Spleen (tissue), 11 donors: Measurements from ENCODE around the gene DLG2. TPM values are rescaled to one million over a fixed set of nuclear protein-coding genes. Genes with fewer than 3 reads are reported as not detected.

Experiments used
- DNase-seq: peaks from one replicate; pipeline ENCODE4 v3.0.0-alpha.2; 2020
- H3K27ac ChIP-seq, 8 donors: fragments of 200-600 bp; sonication (generic) in 7 of 8; 1 replicate in 4 of 8; 2 replicates in 4 of 8; pipeline versions ENCODE4 v1.5.0 to v1.8.0; 2016 to 2021; ENCODE audit warnings: inconsistent platforms in 4 of 8, mild to moderate bottlenecking in 4 of 8, moderate library complexity in 1 of 8
- H3K27me3 ChIP-seq, 7 donors: fragments of 200-600 bp; sonication (generic) in 6 of 7; replicated peaks in 1 of 7; 1 replicate in 4 of 7; 2 replicates in 3 of 7; pipeline versions ENCODE4 v1.5.0 to v1.8.0; 2016 to 2021; ENCODE audit warnings: inconsistent platforms in 3 of 7, mild to moderate bottlenecking in 1 of 7
- H3K36me3 ChIP-seq, 6 donors: fragments of 200-600 bp; sonication (generic) in 5 of 6; 1 replicate in 4 of 6; 2 replicates in 2 of 6; pipeline versions ENCODE4 v1.5.0 to v1.8.0; 2016 to 2021; ENCODE audit warnings: inconsistent platforms in 2 of 6
- H3K4me1 ChIP-seq, 6 donors: fragments of 200-600 bp; sonication (generic) in 5 of 6; 1 replicate in 3 of 6; 2 replicates in 3 of 6; pipeline versions ENCODE4 v1.5.0 to v1.8.0; 2016 to 2021; ENCODE audit warnings: inconsistent platforms in 3 of 6
- H3K4me3 ChIP-seq, 8 donors: fragments of 200-600 bp; sonication (generic) in 7 of 8; 1 replicate in 4 of 8; 2 replicates in 4 of 8; pipeline versions ENCODE4 v1.5.0 to v1.8.0; 2016 to 2021; ENCODE audit warnings: inconsistent platforms in 4 of 8, mild to moderate bottlenecking in 4 of 8, moderate library complexity in 2 of 8
- H3K9me3 ChIP-seq, 8 donors: fragments of 200-600 bp; sonication (generic) in 7 of 8; 1 replicate in 4 of 8; 2 replicates in 4 of 8; pipeline versions ENCODE4 v1.5.0 to v1.8.0; 2016 to 2021; ENCODE audit warnings: inconsistent platforms in 4 of 8
- POLR2A ChIP-seq, 3 donors: fragments of 450-650 bp; IDR thresholded peaks; one replicate each; pipeline ENCODE4 v1.5.1; 2017; ENCODE audit warnings: antibody characterized with exemption in 3 of 3, mild to moderate bottlenecking in 1 of 3
- POLR2AphosphoS5 ChIP-seq, 3 donors: sonication (generic); formaldehyde crosslinking; IDR thresholded peaks; one replicate each; pipeline ENCODE4 v1.5.1; 2017; ENCODE audit warnings: antibody characterized with exemption in 3 of 3
- WGBS, 5 donors: extraction: QIAGEN DNeasy Blood & Tissue Kit in 3 of 5; methylation state at CpG; one replicate each; pipeline versions ENCODE4 v1.1.5 to v1.1.7; 2013 to 2018; 5-methylcytosine and 5-hydroxymethylcytosine counted together
- intact Hi-C: fragments of 100-400 bp; cut with DNase I; formaldehyde crosslinking; loops from one replicate; pipeline ENCODE4 v1.15.0; 2023; ENCODE audit warnings: low total_unique reads
- polyA plus RNA-seq, 3 donors: library from polyadenylated mRNA; stranded (reverse); fragments of 200-250 nt; gene quantifications; one replicate each; pipeline ENCODE4 v1.2.1, GENCODE V29; 2013
- total RNA-seq, 7 donors: library from RNA; depleted of rRNA in 3 of 7; stranded (reverse); fragments of >200 nt in 3 of 7; fragmentation: NEBNext Ultra II Directional in 4 of 7; extraction: Animal tissue kit (Norgen Biotek cat#: 25700) in 4 of 7; gene quantifications; one replicate each; pipeline versions ENCODE4 v1.1.0 to v1.2.1, GENCODE V29; 2016 to 2021
- TF ChIP-seq, protein P1 (sequence below), 11 experiments: fragments of 200-600 bp in 7 of 11; fragments of 450-650 bp in 4 of 11; sonication (generic) in 4 of 11; IDR thresholded peaks in 8 of 11; conservative IDR thresholded peaks in 3 of 11; 1 replicate in 7 of 11; 2 replicates in 4 of 11; pipeline versions ENCODE4 v1.4.0 to v1.8.0; 2016 to 2021; ENCODE audit warnings: antibody characterized with exemption in 11 of 11, inconsistent platforms in 4 of 11, mild to moderate bottlenecking in 1 of 11
- donor health status: healthy with polysubstance abuse.
- donor health status: DM: no; HTN: no; CAD: no; lungs with moderate emphysema.
- donor health status: DM: no; HTN: no; CAD: no.
- donor health status: Bipolar disorder and iron deficiency.
- donor health status: healthy.
- donor health status: DM: no; HTN: no; CAD: no.
- donor health status: DM: yes; HTN: yes; CAD: no.

The DLG2 gene
- total and polyA plus RNA-seq, 10 donors, result 0.43 to 12.7 (median 7.9) TPM

DNA sequence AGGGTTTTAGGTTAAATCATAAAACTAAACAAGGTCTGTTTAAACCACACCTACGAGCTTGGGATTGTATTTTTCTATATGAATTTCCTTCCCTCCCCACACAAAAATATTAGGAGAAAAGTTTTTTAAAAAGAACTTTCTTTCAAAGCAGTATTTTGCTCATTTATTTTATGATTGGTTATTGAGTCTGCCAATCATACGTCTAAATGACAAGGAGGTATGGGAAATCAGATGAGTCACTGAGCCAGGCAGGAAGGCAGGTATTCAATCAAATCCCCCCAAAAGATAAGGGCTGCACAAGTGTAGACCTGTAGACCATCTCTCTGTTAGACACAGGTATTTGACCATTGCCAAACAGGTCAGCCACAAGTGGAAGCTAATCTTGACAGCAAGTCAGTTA lies 1900.8 kb downstream of the DLG2 start:
- Histone ChIP-seq H3K4me3 (no peak overlapping the region), H3K4me1 (peaks cover 0 to 25% (median 12%) of the 10 kb centered on the region in 6 donors), H3K27ac (no peak overlapping the region), H3K27me3 (no peaks in the 10 kb centered on the region), H3K36me3 (no peaks in the 10 kb centered on the region), H3K9me3 (peaks cover 0 to 3% (median 0%) of the 10 kb centered on the region in 8 donors)
- no peak for DNase-seq
- TF ChIP-seq, protein P1, sequence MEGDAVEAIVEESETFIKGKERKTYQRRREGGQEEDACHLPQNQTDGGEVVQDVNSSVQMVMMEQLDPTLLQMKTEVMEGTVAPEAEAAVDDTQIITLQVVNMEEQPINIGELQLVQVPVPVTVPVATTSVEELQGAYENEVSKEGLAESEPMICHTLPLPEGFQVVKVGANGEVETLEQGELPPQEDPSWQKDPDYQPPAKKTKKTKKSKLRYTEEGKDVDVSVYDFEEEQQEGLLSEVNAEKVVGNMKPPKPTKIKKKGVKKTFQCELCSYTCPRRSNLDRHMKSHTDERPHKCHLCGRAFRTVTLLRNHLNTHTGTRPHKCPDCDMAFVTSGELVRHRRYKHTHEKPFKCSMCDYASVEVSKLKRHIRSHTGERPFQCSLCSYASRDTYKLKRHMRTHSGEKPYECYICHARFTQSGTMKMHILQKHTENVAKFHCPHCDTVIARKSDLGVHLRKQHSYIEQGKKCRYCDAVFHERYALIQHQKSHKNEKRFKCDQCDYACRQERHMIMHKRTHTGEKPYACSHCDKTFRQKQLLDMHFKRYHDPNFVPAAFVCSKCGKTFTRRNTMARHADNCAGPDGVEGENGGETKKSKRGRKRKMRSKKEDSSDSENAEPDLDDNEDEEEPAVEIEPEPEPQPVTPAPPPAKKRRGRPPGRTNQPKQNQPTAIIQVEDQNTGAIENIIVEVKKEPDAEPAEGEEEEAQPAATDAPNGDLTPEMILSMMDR (IDR thresholded peaks at IDR 0.05 in 8 of 11, conservative IDR thresholded peaks at IDR 0.05 in 3 of 11), result no peak
- TF ChIP-seq POLR2AphosphoS5 (IDR thresholded peaks at IDR 0.05) (no peak), POLR2A (IDR thresholded peaks at IDR 0.05) (no peak)
- intact Hi-C loops, result loop anchor here (10.0 kb wide), 1 partner anchor 432 kb away; no protein-coding TSS in a partner anchor
- WGBS, 5 donors, result 66 to 74% (median 66%) methylated on average over 2 of the region's 2 CpGs

DNA sequence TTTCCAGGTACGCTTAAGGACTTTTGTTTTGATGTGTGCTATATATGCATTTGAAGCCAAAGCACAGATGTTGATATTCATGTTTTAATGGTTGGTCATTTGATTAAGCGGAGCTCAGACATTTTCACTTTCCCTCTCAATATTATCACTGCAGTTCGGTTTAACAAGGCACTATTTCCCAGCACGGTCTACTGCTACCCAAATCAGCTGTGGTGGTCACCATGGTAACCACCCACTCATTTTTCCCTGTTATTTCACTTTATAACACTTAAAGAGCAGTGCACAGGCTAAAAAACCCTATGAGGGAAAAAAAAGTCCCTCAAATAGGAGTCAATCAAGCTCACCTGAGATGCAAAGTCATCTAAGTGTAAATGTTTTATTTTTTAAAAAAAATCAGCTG lies 1901.4 kb downstream of the DLG2 start:
- intact Hi-C loops, result loop anchor here (10.0 kb wide), 1 partner anchor 431 kb away; no protein-coding TSS in a partner anchor
- TF ChIP-seq, protein P1 (IDR thresholded peaks at IDR 0.05 in 8 of 11, conservative IDR thresholded peaks at IDR 0.05 in 3 of 11), result no peak
- TF ChIP-seq POLR2AphosphoS5 (IDR thresholded peaks at IDR 0.05), result no peak
- no peak for TF ChIP-seq POLR2A (IDR thresholded peaks at IDR 0.05)
- no peaks in the 10 kb centered on the region for H3K27me3 ChIP-seq
- no peak overlapping the region for H3K27ac ChIP-seq
- peaks cover 0 to 25% (median 12%) of the 10 kb centered on the region in 6 donors for H3K4me1 ChIP-seq
- peak overlapping the region in 1 of 8 donors; percentile 3 for H3K4me3 ChIP-seq
- 30 to 46% (median 36%) methylated on average over 4 of the region's 4 CpGs for WGBS, 5 donors
- no peaks in the 10 kb centered on the region for H3K36me3 ChIP-seq
- DNase-seq, result no peak
- H3K9me3 ChIP-seq, result no peaks in the 10 kb centered on the region

DNA sequence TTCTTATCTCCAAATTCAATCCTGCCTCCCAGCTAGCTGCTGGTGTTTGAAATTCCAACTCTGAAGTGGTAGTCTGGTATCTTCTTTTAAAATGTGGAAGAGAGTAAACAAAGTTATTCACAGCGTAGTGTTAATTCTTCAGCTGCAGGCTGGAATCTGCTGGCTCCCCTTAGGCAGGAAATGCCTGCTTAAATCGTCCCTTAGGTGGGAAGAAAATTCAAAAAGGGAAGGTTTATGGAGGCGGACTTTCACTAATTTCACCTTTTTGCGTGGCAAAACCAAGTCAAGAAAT lies 1901.9 kb downstream of the DLG2 start:
- Histone ChIP-seq H3K27ac (no peak overlapping the region), H3K36me3 (no peaks in the 10 kb centered on the region), H3K9me3 (no peaks in the 10 kb centered on the region), H3K27me3 (no peaks in the 10 kb centered on the region), H3K4me3 (peak overlapping the region in 4 of 8 donors; percentile 3 to 63 (median 34)), H3K4me1 (peaks cover 0 to 25% (median 12%) of the 10 kb centered on the region in 6 donors)
- 12 to 20% (median 14%) methylated on average over 4 of the region's 4 CpGs for WGBS, 5 donors
- no peak for DNase-seq
- no peak for TF ChIP-seq POLR2A (IDR thresholded peaks at IDR 0.05)
- TF ChIP-seq POLR2AphosphoS5 (IDR thresholded peaks at IDR 0.05), result no peak
- TF ChIP-seq, protein P1 (IDR thresholded peaks at IDR 0.05 in 8 of 11, conservative IDR thresholded peaks at IDR 0.05 in 3 of 11), result no peak
- intact Hi-C loops, result loop anchor here (10.0 kb wide), 1 partner anchor 430 kb away; no protein-coding TSS in a partner anchor

DNA sequence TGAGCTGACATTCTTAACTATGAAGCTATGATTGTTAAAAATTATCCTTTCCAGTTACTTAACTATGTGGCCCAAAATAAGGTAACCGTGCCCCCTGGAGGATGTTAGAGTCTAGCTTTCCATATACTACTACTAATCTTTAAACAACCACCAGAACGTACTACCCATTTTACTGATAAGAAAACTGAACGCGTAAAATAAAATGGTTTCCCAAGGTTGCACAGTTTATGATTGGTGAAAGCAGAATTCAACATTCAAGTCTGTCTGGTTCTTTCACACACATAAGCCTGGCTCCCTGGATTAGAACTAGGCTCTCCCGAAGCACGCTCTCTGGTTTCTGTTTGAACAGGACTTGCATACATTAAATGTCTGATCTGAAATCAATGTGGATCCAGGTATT lies 1903.1 kb downstream of the DLG2 start:
- H3K4me3 ChIP-seq, result peak overlapping the region in 6 of 8 donors; percentile 13 to 63 (median 26)
- WGBS, 5 donors, result 21 to 31% (median 24%) methylated on average over 6 of the region's 6 CpGs

More for the DNA sequence above, 1903.1 kb downstream of the DLG2 start:
- H3K27me3 ChIP-seq, result no peaks in the 10 kb centered on the region
- TF ChIP-seq, protein P1 (IDR thresholded peaks at IDR 0.05 in 8 of 11, conservative IDR thresholded peaks at IDR 0.05 in 3 of 11), result peak in 7 of 11 experiments; percentile 18 to 45 (median 31)
- TF ChIP-seq POLR2A (IDR thresholded peaks at IDR 0.05) (no peak), POLR2AphosphoS5 (IDR thresholded peaks at IDR 0.05) (no peak)
- DNase-seq, result no peak
- intact Hi-C loops, result loop anchor here (10.0 kb wide), 1 partner anchor 429 kb away; no protein-coding TSS in a partner anchor
- H3K9me3 ChIP-seq, result no peaks in the 10 kb centered on the region
- H3K4me1 ChIP-seq, result peaks cover 0 to 25% (median 12%) of the 10 kb centered on the region in 6 donors
- H3K27ac ChIP-seq, result no peak overlapping the region
- no peaks in the 10 kb centered on the region for H3K36me3 ChIP-seq
